ENCODE data around the gene SUPT5H. TPM values are rescaled to one million over a fixed set of nuclear protein-coding genes. Genes with fewer than 3 reads are reported as not detected.
A peak's percentile ranks its signal among the peaks of the same experiment; 100 is the strongest.

SUPT5H gene
- total RNA-seq, 3 donors from 2014 or later (not counting 1 experiment from before 2014, with no cell fraction given): 228 to 256 (median 230) TPM

GRCh38 chr19:39467941-39468340, 22.6 kb downstream of the SUPT5H start:
- TF ChIP-seq CTCF (IDR thresholded peaks at IDR 0.05): no peak
- ATAC-seq: no peak
- no peak for DNase-seq
- Histone ChIP-seq H3K9me3 (ENCODE audit: control insufficient read depth, insufficient read depth, low read length) (no peaks in the 10 kb centered on the region), H3K4me3 (ENCODE audit: low read length) (no peak overlapping the region), H3K27ac (ENCODE audit: low read length) (no peak overlapping the region), H3K27me3 (ENCODE audit: control insufficient read depth, insufficient read depth, low read length) (no peaks in the 10 kb centered on the region), H3K4me1 (ENCODE audit: control insufficient read depth, insufficient read depth, low read length) (no peaks in the 10 kb centered on the region), H3K36me3 (ENCODE audit: control insufficient read depth, insufficient read depth, low read length) (peaks cover 90% of the 10 kb centered on the region)
- 95% methylated on average over 7 of the region's 7 CpGs for WGBS (ENCODE audit: insufficient coverage)
- H3K36me3 Mint-ChIP-seq: peaks cover 13% of the 10 kb centered on the region
- no peaks in the 10 kb centered on the region for H3K27me3 Mint-ChIP-seq (ENCODE audit: low read depth in 2 of 2)
- intact Hi-C loops (cut with micrococcal nuclease): no loop called here
- no peak overlapping the region for H3K27ac Mint-ChIP-seq
- H3K9me3 Mint-ChIP-seq: no peaks in the 10 kb centered on the region
- peaks cover 13 to 16% of the 10 kb centered on the region in 2 donors for H3K4me1 Mint-ChIP-seq
- H3K4me3 Mint-ChIP-seq: no peak overlapping the region

GRCh38 chr19:39469036-39469435, 23.7 kb downstream of the SUPT5H start:
- no peak for DNase-seq
- no peak overlapping the region for H3K4me3 Mint-ChIP-seq
- Histone ChIP-seq H3K4me1 (ENCODE audit: control insufficient read depth, insufficient read depth, low read length) (no peaks in the 10 kb centered on the region), H3K4me3 (ENCODE audit: low read length) (no peak overlapping the region), H3K9me3 (ENCODE audit: control insufficient read depth, insufficient read depth, low read length) (no peaks in the 10 kb centered on the region), H3K36me3 (ENCODE audit: control insufficient read depth, insufficient read depth, low read length) (peaks cover 95% of the 10 kb centered on the region), H3K27me3 (ENCODE audit: control insufficient read depth, insufficient read depth, low read length) (no peaks in the 10 kb centered on the region), H3K27ac (ENCODE audit: low read length) (no peak overlapping the region)
- intact Hi-C loops (cut with micrococcal nuclease): no loop called here
- H3K27me3 Mint-ChIP-seq (ENCODE audit: low read depth in 2 of 2): no peaks in the 10 kb centered on the region
- no peak for TF ChIP-seq CTCF (IDR thresholded peaks at IDR 0.05)
- H3K4me1 Mint-ChIP-seq: peaks cover 13 to 18% of the 10 kb centered on the region in 2 donors
- 95% methylated on average over 10 of the region's 11 CpGs for WGBS (ENCODE audit: insufficient coverage)
- no peak for ATAC-seq
- no peak overlapping the region for H3K27ac Mint-ChIP-seq
- no peaks in the 10 kb centered on the region for H3K9me3 Mint-ChIP-seq
- peaks cover 13% of the 10 kb centered on the region for H3K36me3 Mint-ChIP-seq

GRCh38 chr19:39469567-39469966, 24.2 kb downstream of the SUPT5H start:
- Mint-ChIP-seq H3K27me3 (ENCODE audit: low read depth in 2 of 2) (no peaks in the 10 kb centered on the region), H3K36me3 (peaks cover 13% of the 10 kb centered on the region), H3K4me1 (peaks cover 13 to 23% of the 10 kb centered on the region in 2 donors), H3K27ac (no peak overlapping the region), H3K4me3 (peak overlapping the region; percentile 10), H3K9me3 (no peaks in the 10 kb centered on the region)
- Histone ChIP-seq H3K4me3 (ENCODE audit: low read length) (no peak overlapping the region), H3K27ac (ENCODE audit: low read length) (no peak overlapping the region), H3K27me3 (ENCODE audit: control insufficient read depth, insufficient read depth, low read length) (no peaks in the 10 kb centered on the region), H3K4me1 (ENCODE audit: control insufficient read depth, insufficient read depth, low read length) (no peaks in the 10 kb centered on the region), H3K36me3 (ENCODE audit: control insufficient read depth, insufficient read depth, low read length) (peaks cover 99% of the 10 kb centered on the region), H3K9me3 (ENCODE audit: control insufficient read depth, insufficient read depth, low read length) (no peaks in the 10 kb centered on the region)
- ATAC-seq (no peak), DNase-seq (no peak)
- WGBS (ENCODE audit: insufficient coverage): 98% methylated on average over 6 of the region's 6 CpGs
- intact Hi-C loops (cut with micrococcal nuclease): no loop called here
- no peak for TF ChIP-seq CTCF (IDR thresholded peaks at IDR 0.05)

- Mint-ChIP-seq H3K9me3 (no peaks in the 10 kb centered on the region), H3K27ac (peak overlapping the region; percentile 29 to 56), H3K4me1 (peaks cover 10 to 24% of the 10 kb centered on the region in 2 donors), H3K4me3 (no peak overlapping the region), H3K27me3 (ENCODE audit: low read depth in 2 of 2) (no peaks in the 10 kb centered on the region), H3K36me3 (peaks cover 9% of the 10 kb centered on the region)
- Histone ChIP-seq H3K4me3 (ENCODE audit: low read length) (no peak overlapping the region), H3K4me1 (ENCODE audit: control insufficient read depth, insufficient read depth, low read length) (no peaks in the 10 kb centered on the region), H3K36me3 (ENCODE audit: control insufficient read depth, insufficient read depth, low read length) (peaks cover 90% of the 10 kb centered on the region), H3K9me3 (ENCODE audit: control insufficient read depth, insufficient read depth, low read length) (no peaks in the 10 kb centered on the region), H3K27me3 (ENCODE audit: control insufficient read depth, insufficient read depth, low read length) (no peaks in the 10 kb centered on the region), H3K27ac (ENCODE audit: low read length) (no peak overlapping the region)
- TF ChIP-seq CTCF (IDR thresholded peaks at IDR 0.05): no peak
- WGBS (ENCODE audit: insufficient coverage): 92% methylated on average over 7 of the region's 7 CpGs
- DNase-seq (no peak), ATAC-seq (no peak)
- intact Hi-C loops (cut with micrococcal nuclease): no loop called here
These were observed 25.4 kb downstream of the SUPT5H start for GRCh38 chr19:39470724-39471339.
